Stimulated activated CD4-positive, alpha-beta T cell treated with anti-CD3 and anti-CD28 coated beads, Interleukin-4, amount 100 ng/mL, for 24 hours (primary cell): ENCODE measurements around the gene USP34.
"Not testable (repeated sequence)": the region's sequence is repeated elsewhere in the genome, so short reads cannot be mapped to it uniquely, and the experiment has no call there.

Source experiments
- DNase-seq: peaks from one replicate; pipeline ENCODE4 v3.0.0-alpha.2; 2020

USP34 gene

DNA sequence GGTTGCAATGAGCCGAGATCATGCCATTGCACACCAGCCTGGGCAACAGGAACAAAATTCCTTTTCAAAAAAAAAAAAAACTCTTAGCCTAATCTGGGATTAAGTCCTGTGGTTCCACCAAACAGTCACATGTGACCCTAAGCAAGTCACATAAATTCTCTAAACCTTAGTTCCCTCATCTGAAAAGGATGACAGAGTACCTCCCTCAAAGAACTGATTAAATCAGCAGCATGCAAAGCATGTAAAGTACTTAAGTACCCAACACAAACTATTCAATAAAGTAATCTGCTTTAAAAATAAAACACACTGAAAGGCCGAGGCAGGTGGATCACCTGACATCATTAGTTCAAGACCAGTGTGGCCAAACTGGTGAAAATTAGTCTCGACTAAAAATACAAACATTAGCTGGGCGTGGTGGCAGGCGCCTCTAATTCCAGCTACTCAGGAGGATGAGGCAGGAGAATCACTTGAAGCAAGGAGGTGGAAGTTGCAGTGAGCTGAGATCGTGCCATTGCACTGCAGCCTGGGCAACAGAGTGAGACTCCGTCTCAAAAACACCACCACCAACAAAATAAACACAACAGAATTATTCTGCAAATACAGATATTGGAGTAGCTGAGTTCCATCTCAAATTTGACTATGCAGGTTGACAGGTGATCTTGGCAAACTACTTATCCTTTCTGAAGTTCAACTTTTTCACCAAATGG, 7.0 kb downstream of the USP34 start:
- DNase-seq, result no peak

DNA sequence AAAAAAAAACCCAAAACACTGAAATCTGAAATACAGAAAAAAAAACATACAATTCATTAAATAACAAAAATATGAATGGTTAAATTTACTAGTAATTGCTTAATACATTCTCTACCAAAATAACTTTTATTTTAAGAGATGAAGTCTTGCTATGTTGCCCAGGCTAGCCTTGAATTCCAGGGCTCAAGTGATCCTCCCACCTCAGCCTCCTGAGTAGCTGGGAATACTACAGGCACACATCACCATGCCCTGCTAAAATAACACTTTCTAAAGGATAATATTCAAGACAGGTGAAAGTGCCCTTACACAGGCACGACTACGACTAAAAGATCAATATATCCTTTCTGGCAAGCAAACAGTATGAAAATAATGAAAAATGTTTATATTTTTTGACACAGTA, 9.5 kb downstream of the USP34 start:
- no peak for DNase-seq

GRCh38 chr2:61460163-61460562, 10.7 kb downstream of the USP34 start:
- no peak for DNase-seq

DNA sequence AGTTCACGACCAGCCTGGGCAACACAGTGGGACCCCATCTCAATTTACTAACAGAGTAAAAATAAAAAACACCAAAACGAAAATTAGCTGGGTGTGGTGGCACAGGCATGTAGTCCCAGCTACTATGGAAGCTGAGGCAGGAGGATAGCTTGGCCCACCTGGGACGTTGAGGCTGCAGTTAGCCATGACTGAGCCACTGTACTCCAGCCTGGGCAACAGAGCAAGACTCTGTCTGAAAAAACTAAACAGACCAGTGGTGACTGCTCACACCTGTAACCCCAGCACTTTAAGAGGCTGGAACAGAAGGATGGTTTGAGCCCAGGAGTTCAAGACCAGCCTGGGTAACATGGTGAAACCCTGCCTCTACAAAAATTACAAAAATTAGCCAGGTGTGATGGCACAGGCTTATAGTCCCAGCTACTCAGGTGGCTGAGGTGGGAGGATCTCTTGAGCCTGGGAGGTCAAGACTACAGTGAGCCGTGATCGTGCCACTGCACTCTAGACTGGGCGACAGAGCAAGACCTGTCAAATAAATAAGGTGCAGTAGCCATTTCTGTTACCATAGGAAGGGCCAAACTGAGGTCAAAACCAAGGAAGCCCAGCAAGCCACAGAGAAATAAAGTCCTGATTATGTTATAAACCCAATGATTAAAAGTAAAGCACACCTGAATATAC, 14.0 kb downstream of the USP34 start:
- no peak for DNase-seq

DNA sequence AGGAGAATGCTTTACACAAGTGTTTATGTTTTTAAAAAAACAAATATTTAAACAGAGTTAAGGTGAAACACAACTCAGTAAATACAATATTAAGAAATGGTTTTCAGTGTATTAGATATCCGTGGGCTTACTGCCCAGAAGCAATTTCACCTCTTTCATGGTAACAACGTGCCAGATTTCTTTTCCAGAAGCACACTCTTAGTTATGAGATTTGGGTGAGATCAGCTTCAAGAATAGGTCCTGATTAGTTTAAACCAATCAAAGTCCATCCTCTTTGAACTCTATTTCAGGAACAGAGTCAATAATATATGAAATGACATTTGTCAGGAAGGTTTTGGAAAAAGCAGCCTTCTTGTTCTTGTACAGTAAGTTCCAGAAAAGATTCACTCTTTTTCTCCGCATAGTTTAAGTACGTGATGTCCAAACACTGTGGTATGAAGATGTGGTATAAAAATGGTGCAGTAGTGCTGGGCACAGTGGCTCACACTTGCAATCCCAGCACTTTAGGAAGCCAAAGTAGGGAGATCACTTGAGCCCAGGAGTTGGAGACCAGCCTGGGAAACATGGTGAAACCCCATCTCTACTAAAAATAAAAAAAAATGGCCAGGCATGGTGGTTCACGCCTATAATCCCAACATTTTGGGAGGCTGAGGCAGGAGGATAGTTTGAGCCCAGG, 14.7 kb downstream of the USP34 start:
- DNase-seq, result no peak

GRCh38 chr2:61454972-61455371, 15.9 kb downstream of the USP34 start:
- not testable (repeated sequence) for DNase-seq

GRCh38 chr2:61454383-61454782, 16.5 kb downstream of the USP34 start:
- no peak for DNase-seq

DNA sequence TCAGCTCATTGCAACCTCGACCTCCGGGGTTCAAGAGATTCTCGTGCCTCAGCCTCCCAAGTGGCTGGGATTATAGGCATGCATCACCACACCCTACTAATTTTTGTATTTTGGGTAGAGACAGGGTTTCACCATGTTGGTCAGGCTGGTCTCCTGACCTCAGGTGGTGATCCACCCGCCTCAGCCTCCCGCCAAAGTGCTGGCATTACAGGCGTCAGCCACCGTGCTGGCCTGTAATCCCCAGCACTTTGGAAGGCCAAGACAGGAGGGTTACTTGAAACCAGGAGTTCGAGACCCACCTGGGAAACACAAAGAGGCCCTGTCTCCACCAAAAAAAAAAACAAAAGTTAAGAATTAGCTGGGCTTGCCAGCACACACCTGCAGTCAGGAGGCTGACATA, 18.5 kb downstream of the USP34 start:
- DNase-seq, result no peak

- DNase-seq, result no peak
Measured at GRCh38 chr2:61451178-61451577, 19.7 kb downstream of the USP34 start.

GRCh38 chr2:61450144-61450543, 20.7 kb downstream of the USP34 start:
- no peak for DNase-seq

DNA sequence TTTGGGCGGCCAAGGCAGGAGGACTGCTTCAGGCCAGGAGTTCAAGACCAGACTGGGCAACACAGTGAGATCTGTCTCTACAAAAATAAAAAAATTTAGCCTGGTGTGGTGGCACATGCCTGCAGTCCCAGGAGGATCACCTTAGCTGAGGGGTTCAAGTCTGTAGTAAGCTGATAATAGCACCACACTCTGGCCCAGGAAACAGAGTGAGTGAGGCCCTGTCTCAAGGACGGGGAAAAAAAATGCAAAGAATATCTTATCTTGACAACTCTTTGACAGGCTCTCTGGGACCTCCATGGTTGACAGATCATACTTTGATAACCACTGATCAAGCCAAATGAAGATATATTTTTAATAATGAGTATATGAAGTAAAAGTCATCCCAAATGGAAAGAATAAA, 22.7 kb downstream of the USP34 start:
- no peak for DNase-seq

DNA sequence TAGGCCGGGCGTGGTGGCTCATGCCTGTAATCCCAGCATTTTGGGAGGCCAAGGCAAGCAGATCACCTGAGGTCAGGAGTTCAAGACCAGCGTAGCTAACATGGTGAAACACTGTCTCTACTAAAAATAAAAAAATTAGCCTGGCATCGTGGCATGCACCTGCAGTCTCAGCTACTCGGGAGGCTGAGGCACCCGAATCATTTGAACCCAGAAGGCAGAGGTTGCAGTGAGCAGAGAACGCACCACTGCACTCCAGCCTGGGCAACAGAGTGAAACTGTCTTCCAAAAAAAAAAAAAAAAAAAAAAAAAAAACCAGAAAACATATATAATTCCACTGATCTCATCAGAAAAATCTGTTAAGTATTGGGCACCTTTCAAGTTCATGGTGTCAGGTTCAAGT, 23.9 kb downstream of the USP34 start:
- DNase-seq, result not testable (repeated sequence)

DNA sequence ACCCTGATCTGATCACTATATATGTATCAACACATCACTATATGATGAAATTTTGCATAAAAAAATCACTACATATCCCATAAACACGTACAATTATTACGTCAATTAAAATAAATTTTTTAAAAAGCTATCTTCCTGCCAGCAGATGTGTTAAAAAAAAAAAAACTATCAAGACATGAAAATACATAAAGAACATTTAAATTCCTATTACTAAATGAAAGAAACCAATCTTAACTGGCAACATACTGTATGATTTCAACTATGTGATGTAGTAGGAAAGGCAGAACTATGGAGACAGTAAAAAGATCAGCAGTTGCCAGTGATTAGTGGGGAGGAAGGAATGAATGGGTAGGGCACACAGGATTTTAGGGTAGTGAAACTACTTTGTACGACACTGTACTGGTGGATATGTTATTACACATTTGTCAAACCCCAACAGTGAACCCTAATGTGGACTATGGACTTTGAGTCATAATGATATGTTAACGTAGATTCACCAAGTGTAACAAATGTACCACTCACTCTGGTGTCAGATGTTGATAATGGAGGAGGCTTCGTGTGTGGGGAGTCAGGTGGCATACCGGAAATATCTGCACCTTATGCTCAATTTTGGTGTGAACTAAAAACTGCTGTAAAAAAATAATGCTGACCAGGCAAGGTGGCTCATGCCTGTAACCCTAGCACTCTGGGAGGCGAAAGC, 27.4 kb downstream of the USP34 start:
- DNase-seq, result no peak

GRCh38 chr2:61439241-61440002, 31.5 kb downstream of the USP34 start:
- no peak for DNase-seq

- DNase-seq, result no peak
Measured at GRCh38 chr2:61438670-61439069, 32.2 kb downstream of the USP34 start.

- no peak for DNase-seq
Measured at GRCh38 chr2:61437170-61437569, 33.7 kb downstream of the USP34 start.

DNA sequence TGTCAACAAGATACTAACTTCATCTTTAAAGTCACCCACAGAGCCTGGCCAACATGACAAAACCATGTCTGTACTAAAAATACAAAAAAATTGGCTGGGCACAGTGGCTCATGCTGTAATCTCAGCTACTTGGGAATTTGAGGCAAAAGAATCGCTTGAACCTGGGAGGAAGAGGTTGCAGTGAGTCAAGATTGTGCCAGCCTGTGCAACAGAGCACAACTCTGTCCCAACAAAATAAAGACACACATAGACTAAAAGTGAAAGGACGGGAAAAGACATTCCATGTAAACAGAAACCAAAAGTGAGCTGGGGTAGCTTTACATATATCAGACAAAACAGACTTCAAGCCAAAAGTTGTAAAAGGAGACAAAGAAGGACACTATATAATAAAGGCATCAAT, 34.8 kb downstream of the USP34 start:
- DNase-seq, result no peak

DNA sequence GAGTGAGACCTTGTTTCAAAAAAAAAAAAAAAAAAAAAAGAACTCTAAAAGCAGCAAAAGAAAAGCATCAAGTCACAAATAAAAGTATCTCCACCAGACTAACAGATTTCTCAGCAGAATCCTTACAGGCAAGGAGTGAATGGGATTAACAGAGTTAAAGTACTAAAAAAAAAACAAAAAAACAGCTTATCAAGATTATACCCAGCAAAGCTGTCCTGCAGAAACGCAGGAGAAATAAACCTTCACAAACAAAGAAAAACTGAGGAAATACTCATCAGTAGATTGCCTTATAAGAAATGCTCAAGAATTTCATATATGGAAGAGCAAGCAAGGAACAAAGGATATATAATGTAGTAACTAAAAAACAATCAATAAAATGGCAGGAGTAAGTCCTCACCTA, 35.6 kb downstream of the USP34 start:
- no peak for DNase-seq

GRCh38 chr2:61434314-61434713, 36.6 kb downstream of the USP34 start:
- no peak for DNase-seq

DNA sequence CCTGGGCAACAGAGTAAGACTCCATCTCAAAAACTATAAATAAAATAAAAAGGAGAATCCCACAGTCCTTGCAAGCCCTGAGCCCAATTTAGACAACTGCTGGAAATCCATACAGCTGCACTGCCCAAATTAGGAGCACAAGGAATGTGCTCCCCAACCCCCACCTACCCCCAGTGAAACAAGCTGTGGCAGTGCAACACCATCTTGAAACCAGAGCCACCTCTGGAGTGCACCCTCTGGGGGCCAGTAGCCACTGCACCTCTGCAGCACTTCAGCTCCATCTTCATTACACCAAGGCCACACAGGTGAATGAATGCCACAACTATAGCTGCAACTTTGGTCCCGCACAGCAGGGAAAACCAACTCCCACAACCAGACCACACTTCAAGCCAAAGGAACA, 37.3 kb downstream of the USP34 start:
- DNase-seq, result no peak

- DNase-seq, result no peak
Measured at GRCh38 chr2:61432990-61433389, 37.9 kb downstream of the USP34 start.

DNA sequence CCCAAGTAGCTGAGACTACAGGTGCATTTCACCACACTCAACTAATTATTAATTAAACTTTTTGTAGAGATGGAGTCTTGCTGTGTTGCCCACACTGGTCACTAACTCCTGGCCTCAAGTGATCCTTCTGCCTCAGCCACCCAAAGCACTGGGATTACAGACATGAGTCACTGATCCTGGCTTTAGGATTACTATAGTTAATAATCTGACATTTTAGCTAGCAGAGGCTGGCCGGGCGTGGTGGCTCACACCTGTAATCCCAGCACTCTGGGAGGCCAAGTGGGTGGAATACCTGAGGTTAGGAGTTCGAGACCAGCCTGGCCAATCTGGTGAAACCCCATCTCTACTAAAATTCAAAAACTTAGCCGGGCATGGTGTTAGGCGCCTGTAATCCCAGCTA, 39.5 kb downstream of the USP34 start:
- DNase-seq, result no peak
